ENCODE results near the gene CNGB1. TPM values are rescaled to one million over a fixed set of nuclear protein-coding genes. Genes with fewer than 3 reads are reported as not detected.
A peak's percentile ranks its signal among the peaks of the same experiment; 100 is the strongest.

Gene CNGB1
- total RNA-seq, 1 experiment from 2014 or later: not detected

- TF ChIP-seq, protein P1, sequence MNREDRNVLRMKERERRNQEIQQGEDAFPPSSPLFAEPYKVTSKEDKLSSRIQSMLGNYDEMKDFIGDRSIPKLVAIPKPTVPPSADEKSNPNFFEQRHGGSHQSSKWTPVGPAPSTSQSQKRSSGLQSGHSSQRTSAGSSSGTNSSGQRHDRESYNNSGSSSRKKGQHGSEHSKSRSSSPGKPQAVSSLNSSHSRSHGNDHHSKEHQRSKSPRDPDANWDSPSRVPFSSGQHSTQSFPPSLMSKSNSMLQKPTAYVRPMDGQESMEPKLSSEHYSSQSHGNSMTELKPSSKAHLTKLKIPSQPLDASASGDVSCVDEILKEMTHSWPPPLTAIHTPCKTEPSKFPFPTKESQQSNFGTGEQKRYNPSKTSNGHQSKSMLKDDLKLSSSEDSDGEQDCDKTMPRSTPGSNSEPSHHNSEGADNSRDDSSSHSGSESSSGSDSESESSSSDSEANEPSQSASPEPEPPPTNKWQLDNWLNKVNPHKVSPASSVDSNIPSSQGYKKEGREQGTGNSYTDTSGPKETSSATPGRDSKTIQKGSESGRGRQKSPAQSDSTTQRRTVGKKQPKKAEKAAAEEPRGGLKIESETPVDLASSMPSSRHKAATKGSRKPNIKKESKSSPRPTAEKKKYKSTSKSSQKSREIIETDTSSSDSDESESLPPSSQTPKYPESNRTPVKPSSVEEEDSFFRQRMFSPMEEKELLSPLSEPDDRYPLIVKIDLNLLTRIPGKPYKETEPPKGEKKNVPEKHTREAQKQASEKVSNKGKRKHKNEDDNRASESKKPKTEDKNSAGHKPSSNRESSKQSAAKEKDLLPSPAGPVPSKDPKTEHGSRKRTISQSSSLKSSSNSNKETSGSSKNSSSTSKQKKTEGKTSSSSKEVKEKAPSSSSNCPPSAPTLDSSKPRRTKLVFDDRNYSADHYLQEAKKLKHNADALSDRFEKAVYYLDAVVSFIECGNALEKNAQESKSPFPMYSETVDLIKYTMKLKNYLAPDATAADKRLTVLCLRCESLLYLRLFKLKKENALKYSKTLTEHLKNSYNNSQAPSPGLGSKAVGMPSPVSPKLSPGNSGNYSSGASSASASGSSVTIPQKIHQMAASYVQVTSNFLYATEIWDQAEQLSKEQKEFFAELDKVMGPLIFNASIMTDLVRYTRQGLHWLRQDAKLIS (CRISPR knock-in tag; IDR thresholded peaks at IDR 0.05; ENCODE audit: borderline replicate concordance): no peak
- no peak for TF ChIP-seq RORB (CRISPR knock-in tag; IDR thresholded peaks at IDR 0.05)
- TF ChIP-seq TEAD4 (CRISPR knock-in tag; IDR thresholded peaks at IDR 0.05): no peak
- TF ChIP-seq, protein P2, sequence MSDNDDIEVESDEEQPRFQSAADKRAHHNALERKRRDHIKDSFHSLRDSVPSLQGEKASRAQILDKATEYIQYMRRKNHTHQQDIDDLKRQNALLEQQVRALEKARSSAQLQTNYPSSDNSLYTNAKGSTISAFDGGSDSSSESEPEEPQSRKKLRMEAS (CRISPR knock-in tag; IDR thresholded peaks at IDR 0.05): no peak
Observed at GRCh38 chr16:57883953-57884654, 86.8 kb downstream of the CNGB1 start (continued).

DNA sequence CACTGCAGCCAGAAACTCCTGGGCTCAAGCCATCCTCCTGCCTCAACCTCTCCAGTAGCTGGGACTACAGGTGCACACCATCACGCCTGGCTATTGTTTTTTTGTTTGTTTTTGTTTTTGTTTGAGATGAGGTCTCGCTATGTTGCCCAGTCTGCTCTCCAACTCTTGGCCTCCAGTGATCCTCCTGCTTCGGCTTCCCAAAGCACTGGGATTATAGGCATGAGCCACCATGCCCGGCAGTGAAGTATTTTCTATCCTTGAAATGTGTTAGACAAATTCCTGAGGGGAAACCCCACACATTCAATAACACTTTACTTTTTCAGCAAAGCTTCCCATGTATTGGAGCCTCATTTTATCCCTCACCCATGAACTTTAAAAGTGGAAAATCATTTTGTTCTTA is 87.4 kb downstream of the CNGB1 start:
- TF ChIP-seq ZNF121 (CRISPR knock-in tag; IDR thresholded peaks at IDR 0.05) (0 out of 2 replicates have a peak, but pooled peaks have one; percentile 9), ZBTB43 (CRISPR knock-in tag; IDR thresholded peaks at IDR 0.05) (no peak), FOXK1 (CRISPR knock-in tag; IDR thresholded peaks at IDR 0.05) (no peak), ETV6 (CRISPR knock-in tag; IDR thresholded peaks at IDR 0.05) (no peak)
- POLR2A ChIA-PET: no interaction called here
- H3K4me3 Mint-ChIP-seq: peak overlapping the region; percentile 50
- no peak for ATAC-seq
- H3K27ac Mint-ChIP-seq: no peak overlapping the region
- no peaks in the 10 kb centered on the region for H3K9me3 Mint-ChIP-seq
- H3K4me1 Mint-ChIP-seq: peaks cover 23% of the 10 kb centered on the region
- peaks cover 27% of the 10 kb centered on the region for H3K27me3 Mint-ChIP-seq (ENCODE audit: low read depth)
- CTCF ChIA-PET: interaction anchor here (1.0 to 2.7 kb wide), 12 partner anchors 10 to 283 kb away, joined by 3 to 10 read pairs (median 5); partner anchors contain the start of gene USB1
- no peak for DNase-seq (ENCODE audit: low spot score)
- H3K36me3 Mint-ChIP-seq: no peaks in the 10 kb centered on the region

- no peak for DNase-seq (ENCODE audit: low spot score)
- ChIA-PET POLR2A (interaction anchor here (0.9 kb wide), 1 partner anchor 96 kb away, joined by 3 read pairs; no protein-coding TSS in a partner anchor), CTCF (interaction anchor here (1.4 to 2.7 kb wide), 8 partner anchors 10 to 283 kb away, joined by 3 to 10 read pairs (median 6); partner anchors contain the start of gene USB1)
- peaks cover 23% of the 10 kb centered on the region for H3K4me1 Mint-ChIP-seq
- TF ChIP-seq TEAD4 (CRISPR knock-in tag; IDR thresholded peaks at IDR 0.05) (no peak), RELA (CRISPR knock-in tag; IDR thresholded peaks at IDR 0.05; ENCODE audit: borderline replicate concordance) (no peak), SOX15 (CRISPR knock-in tag; IDR thresholded peaks at IDR 0.05) (no peak), CREB1 (CRISPR knock-in tag; IDR thresholded peaks at IDR 0.05) (no peak), ZNF317 (CRISPR knock-in tag; IDR thresholded peaks at IDR 0.05; ENCODE audit: borderline replicate concordance, low read depth) (no peak), JUN (CRISPR knock-in tag; IDR thresholded peaks at IDR 0.05) (no peak), FOXK1 (CRISPR knock-in tag; IDR thresholded peaks at IDR 0.05) (no peak), PRRX2 (CRISPR knock-in tag; IDR thresholded peaks at IDR 0.05) (no peak)
- TF ChIP-seq, protein P3, sequence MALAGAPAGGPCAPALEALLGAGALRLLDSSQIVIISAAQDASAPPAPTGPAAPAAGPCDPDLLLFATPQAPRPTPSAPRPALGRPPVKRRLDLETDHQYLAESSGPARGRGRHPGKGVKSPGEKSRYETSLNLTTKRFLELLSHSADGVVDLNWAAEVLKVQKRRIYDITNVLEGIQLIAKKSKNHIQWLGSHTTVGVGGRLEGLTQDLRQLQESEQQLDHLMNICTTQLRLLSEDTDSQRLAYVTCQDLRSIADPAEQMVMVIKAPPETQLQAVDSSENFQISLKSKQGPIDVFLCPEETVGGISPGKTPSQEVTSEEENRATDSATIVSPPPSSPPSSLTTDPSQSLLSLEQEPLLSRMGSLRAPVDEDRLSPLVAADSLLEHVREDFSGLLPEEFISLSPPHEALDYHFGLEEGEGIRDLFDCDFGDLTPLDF (CRISPR knock-in tag; IDR thresholded peaks at IDR 0.05): no peak
- no peak overlapping the region for H3K27ac Mint-ChIP-seq
- H3K27me3 Mint-ChIP-seq (ENCODE audit: low read depth): peaks cover 27% of the 10 kb centered on the region
- no peaks in the 10 kb centered on the region for H3K36me3 Mint-ChIP-seq
- no peak for ATAC-seq
- H3K4me3 Mint-ChIP-seq: no peak overlapping the region
- no peaks in the 10 kb centered on the region for H3K9me3 Mint-ChIP-seq
Observed at GRCh38 chr16:57882792-57883191, 88.1 kb downstream of the CNGB1 start.

Measured in WTC11 (cell line).